Smooth muscle cell of the brain vasculature (primary cell): ENCODE measurements around the gene COMT.

Experiments
- DNase-seq: peaks from one replicate; pipeline ENCODE4 v3.0.0-alpha.2; 2012; ENCODE audit warnings: low read depth, low spot score

COMT gene

DNA sequence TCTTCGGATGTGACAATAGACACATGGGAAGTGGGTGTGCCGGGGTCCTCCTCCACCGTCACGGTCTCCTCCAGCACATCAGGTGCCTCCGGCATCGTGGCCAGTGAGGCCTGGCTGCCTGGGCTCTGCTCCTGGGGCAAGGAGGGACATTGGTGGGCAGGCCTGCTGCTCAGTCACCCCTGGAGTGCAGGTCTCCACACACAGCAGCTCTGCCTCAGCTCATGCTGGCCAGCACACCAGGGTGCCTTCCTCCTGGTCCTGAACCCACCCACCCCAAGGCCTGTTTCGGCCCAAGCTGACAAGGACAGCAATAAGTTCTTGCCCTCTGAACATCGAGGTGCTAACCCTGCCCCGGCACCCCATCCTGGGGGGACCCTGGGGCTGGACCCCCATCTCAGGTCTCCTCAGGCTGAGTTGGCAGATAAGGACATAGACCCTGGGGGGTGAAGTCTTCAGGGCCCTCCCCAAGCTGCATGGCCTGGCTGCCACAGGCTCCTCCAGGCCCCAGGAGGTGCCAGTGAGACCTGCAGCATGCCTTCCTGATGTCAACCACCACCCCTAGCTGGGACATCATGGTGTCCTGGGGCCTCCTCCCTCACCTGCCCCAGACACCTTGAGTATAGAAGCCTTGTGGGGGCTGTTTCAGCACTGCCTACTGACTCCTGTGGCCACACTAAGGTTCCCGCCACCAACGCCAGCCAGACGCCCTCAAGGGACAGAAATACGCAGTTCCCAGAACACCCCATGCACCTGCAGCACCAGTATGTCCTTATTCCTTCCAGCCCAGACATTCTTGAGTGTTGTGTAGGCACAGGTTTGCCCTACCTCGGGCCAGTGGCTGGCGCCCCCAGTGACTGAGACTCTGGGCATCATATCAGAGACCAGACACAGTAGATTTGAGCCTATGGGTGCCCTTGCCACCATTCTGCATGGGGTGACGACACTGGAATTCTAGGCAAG lies 40.7 kb downstream of the COMT start:
- no peak for DNase-seq

- DNase-seq, result no peak
Measured at GRCh38 chr22:19982991-19983578, 41.5 kb downstream of the COMT start.

GRCh38 chr22:19983741-19984140 lies 42.2 kb downstream of the COMT start:
- no peak for DNase-seq

DNA sequence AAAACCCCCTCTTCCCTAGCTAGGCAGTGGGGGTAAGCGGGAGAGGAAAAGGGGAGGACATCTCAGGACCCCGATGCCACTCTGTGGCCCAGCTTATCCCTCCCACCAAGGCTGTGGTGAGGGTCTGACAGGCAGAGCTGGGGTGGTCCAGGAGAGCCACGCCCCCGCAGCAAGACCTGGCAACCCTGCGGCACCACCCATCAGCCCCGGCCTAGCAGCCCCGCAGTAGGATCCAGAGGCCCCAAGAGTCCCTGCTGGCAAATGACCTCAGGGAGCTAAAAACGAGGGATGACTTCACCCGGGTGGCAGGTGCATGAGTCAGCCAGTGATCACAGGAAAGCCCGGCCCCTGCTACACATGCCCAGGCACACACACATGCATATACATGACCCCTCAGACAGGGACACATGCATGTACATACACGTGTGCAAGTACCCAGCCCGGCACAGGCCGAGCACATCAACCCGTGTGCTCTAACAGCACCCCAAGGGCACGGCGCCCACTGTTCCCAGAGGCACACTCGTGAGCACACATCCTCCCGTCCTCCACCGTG lies 42.7 kb downstream of the COMT start:
- no peak for DNase-seq

DNA sequence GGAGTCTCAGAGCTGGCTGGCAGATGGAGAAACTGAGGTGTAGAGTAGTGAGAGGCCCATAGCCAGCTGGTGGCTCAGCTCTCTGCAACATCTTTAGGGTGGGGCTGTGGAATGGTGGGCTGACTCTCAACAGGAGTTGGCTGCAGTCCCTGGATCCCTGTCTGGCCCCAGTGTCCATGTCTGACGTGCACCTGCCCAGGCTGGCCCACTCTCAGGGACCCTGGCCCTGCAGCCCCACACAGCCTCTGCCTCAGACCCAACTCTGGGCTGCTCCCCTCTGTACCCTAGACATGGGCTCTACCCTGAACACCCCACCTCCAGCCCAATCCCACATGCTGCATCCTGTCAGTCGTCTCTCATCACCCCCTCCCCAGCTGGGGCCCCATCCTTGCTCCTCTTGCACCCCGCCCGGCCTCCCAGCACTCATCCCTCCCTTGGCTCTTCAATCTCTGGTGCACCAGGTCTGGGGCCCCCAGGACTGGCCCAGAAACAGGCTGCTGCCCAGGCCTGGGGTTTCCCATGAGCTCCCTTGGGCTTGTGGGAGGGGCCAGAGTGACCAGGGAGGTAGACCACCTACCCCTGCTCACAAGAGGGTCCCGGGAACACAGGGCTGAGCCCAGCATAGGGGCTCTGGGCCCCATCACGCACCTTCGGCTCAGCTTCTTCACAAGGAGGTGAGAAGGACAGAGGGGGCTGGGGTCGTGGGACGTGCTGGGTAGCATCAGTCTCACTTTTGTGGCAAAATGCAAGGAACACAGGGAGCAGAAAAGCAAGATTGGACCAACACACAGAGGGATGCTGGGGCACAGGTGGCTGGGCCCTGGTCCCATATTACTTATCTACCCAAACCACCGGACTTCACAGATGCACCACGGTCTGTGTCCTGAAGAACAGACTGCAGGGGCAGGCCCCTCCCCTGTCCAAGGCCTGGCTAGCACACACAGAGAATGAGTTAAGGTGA lies 43.6 kb downstream of the COMT start:
- no peak for DNase-seq

- DNase-seq, result no peak
Measured at GRCh38 chr22:19986011-19986409, 44.4 kb downstream of the COMT start.

GRCh38 chr22:19986410-19987341 lies 45.1 kb downstream of the COMT start:
- DNase-seq, result no peak

DNA sequence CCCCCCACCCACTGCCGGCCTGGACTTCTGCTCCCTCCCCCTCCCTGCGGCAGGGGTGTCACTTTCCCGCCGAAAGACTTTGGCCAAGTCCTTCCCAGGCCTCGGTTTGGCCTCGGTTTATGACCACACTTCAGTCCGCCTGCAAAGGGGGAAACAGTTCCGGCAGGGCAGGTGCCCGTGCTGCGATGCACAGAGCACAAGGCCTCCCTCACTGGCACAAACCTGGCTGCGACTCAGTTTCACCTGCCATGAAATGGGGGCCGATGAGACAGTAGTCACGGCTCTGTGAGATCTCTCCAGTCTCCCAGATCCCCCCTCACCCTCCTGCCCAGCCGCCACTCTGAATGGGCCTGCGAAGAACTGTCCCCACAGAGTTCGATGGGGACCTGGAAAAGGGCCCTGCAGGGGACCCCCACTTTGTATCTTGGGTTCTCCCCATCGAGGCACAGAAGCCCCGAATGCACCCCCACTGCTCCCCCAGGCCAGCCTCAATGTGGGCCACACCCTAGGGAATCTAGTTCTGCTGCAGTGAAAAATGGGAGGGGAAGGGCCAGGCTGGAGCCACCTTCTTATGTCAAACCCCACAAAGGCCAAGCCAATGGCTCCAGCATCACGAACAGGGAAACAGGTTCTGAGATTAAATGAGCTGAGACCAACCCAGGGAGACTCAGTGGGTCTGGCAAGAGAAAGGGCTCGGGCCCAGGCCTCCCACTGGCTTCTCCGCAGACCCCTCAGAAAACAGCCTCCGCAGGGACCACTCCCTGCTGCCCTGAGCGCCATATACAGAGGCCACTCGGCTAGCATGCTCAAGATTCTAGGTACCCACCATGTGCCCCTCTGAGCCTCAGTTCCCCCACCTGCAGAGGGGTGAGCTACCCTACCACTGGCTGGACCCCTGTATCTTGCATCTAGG lies 46.1 kb downstream of the COMT start:
- DNase-seq, result no peak

DNA sequence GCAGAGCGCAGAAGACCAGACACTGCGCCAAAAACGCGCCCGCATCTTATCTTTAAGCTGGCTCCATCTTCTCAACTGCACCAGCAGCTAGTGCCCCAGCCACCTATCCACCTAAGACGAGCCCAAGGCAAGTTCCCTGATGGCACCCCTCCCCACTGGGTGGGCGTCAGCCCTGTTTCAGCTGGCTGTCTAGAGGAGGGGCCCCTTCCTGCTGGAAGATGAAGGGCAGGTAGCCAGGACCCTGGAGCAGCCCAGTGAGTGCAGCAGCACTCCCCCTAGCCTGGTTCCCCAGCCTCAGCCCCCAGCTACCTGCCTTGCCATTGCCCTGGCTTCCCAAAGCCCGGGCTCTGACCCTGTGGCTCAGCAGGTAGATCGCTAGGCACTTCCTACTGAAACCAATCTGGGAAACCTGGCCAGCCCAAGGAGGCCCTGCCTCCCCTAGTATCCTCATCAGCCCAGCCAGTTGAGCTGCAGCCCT lies 46.8 kb downstream of the COMT start:
- no peak for DNase-seq

DNA sequence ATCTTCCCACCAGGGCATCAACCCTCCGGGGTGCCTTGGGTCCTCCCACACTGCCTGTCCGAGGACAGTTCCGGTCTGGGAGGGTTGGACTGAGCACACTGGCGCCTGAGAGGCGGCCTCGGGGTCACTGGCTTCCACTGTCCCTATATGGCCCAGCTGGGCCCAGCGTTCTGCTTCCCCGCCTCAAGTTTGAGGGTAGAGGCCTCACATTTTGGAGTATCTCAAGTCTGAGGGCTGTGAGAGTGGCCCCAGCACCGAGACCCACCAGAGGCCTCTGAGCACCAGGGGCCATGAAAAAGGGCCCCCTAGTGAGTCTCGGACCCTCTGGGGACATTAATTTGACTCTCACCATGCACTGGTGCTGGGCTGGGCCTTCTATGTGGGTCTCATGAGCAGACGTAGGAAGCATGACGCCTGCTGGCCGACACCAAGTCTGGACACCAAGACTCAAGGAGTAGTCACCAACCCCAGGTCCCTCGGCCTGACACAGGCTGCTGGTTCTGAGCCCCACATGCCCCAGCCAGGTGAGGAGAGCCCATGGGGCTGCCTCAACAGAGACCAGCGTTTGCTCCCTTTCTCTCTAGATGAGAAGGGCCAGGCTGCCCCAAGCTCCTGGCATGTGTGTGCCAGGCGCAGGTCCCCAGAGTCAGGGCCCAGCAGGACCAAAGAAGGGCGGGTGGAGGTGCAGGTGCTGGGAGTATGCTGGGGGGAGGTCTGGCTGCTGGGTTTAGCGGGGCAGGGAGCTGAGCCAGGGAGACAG lies 47.6 kb downstream of the COMT start:
- DNase-seq, result no peak

- DNase-seq, result no peak
Measured at GRCh38 chr22:19989725-19990067, 48.1 kb downstream of the COMT start.

DNA sequence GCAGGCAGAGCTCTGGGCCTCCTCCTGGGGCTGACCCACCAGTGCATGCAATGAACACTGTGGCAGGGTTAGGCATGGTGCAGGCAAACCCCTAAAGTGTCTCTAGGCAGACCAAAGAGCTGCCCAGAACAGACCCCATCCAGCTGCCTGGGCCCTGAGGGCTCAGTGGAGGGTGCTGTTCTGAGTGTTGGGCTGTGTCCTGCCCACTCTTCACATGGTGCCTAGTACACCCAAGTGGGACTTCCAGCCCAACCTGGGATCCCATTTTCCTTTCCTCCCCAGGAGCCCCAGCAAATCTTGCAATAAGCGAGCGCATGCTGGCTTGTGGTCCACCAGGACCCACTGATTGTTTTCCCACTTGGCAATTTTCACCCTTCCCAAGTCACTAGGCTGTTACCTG lies 48.6 kb downstream of the COMT start:
- DNase-seq, result no peak

DNA sequence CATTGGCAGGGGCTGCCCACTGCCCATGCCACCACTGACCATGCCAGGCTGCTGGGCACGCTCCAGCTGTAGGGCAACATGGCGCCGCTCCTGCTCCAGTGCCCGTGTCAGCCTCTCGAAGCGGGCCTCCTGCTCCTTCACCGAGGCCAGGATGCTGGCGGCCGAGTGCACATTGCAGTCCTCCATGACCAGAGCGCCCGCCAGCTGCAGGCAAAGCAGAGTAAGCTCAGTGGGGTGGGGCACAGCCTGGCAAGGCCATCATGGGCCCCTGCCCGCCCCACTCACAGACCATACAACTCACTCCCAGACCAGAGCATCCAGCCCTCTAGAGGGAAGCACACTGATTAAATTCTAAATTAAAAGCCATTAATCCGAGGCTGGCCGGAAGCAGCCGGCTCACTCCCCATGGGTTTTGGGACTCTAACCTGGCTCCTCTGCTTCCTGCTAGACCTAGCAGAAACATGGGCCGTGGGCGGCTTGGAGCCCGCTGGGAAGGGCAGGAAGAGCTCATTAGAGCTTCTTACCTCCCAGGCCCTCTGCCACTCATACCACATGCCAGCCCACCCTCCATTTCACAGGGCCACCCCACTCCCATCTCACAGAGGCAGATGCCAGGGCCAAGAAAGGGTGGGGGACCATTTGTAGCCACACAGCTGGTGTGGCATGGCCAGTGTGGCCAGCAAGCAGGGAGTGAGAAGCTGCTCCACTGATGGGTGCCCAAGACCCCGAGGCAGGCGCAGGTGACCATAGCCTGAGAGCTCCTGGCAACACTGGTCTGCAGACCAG lies 49.2 kb downstream of the COMT start:
- DNase-seq, result no peak

- DNase-seq, result no peak
Measured at GRCh38 chr22:19991395-19991644, 49.7 kb downstream of the COMT start.

GRCh38 chr22:19991645-19992451 lies 50.3 kb downstream of the COMT start:
- no peak for DNase-seq

GRCh38 chr22:19992481-19992911 lies 50.9 kb downstream of the COMT start:
- DNase-seq, result no peak

- DNase-seq, result no peak
Measured at GRCh38 chr22:19992921-19993355, 51.4 kb downstream of the COMT start.
